ENCODE results near the gene SPEM3. TPM values are rescaled to one million over a fixed set of nuclear protein-coding genes. Genes with fewer than 3 reads are reported as not detected.

Gene SPEM3
- total RNA-seq, 1 donor from 2014 or later = not detected

- peak; percentile 84 for DNase-seq (ENCODE audit: low spot score)
- intact Hi-C loops (cut with DNase I) = no loop called here
Observed at GRCh38 chr17:7403043-7403726, 25.5 kb upstream of the SPEM3 start.

GRCh38 chr17:7403727-7403976, 25.0 kb upstream of the SPEM3 start:
- ATAC-seq (peak; percentile 66), DNase-seq (ENCODE audit: low spot score) (no peak)
- intact Hi-C loops (cut with DNase I) = no loop called here

More at GRCh38 chr17:7403043-7403726, 25.5 kb upstream of the SPEM3 start:
- ATAC-seq = peak; percentile 27

- intact Hi-C loops (cut with DNase I) = no loop called here
- DNase-seq (ENCODE audit: low spot score) (peak; percentile 98), ATAC-seq (peak; percentile 94)
Observed at GRCh38 chr17:7403977-7404736, 24.5 kb upstream of the SPEM3 start, which contains the start of gene TMEM256. Gene TMEM256 (minus strand): TSS chr17:7404097. CDS start chr17:7404084, 13 bp downstream.

GRCh38 chr17:7404737-7405349, 23.8 kb upstream of the SPEM3 start:
- ATAC-seq (peak; percentile 55), DNase-seq (ENCODE audit: low spot score) (peak; percentile 90)
- intact Hi-C loops (cut with DNase I) = no loop called here

GRCh38 chr17:7405350-7406234, 23.1 kb upstream of the SPEM3 start:
- intact Hi-C loops (cut with DNase I) = no loop called here
- no peak for ATAC-seq
- peak; percentile 69 for DNase-seq (ENCODE audit: low spot score)

- intact Hi-C loops (cut with DNase I) = no loop called here
- no peak for DNase-seq (ENCODE audit: low spot score)
- no peak for ATAC-seq
Observed at GRCh38 chr17:7406235-7406825, 22.3 kb upstream of the SPEM3 start.

- intact Hi-C loops (cut with DNase I) = no loop called here
- no peak for DNase-seq (ENCODE audit: low spot score)
- ATAC-seq = no peak
Observed at GRCh38 chr17:7407082-7407481, 21.6 kb upstream of the SPEM3 start.

- ATAC-seq = no peak
- intact Hi-C loops (cut with DNase I) = no loop called here
- DNase-seq (ENCODE audit: low spot score) = no peak
Observed at GRCh38 chr17:7407485-7408251, 21.0 kb upstream of the SPEM3 start, which contains the start of gene NLGN2. Gene NLGN2 (plus strand): TSS chr17:7407845. CDS start chr17:7408256, 411 bp downstream.

GRCh38 chr17:7408252-7408727, 20.4 kb upstream of the SPEM3 start:
- intact Hi-C loops (cut with DNase I) = no loop called here
- DNase-seq (ENCODE audit: low spot score) (no peak), ATAC-seq (no peak)

- intact Hi-C loops (cut with DNase I) = no loop called here
- no peak for DNase-seq (ENCODE audit: low spot score)
- no peak for ATAC-seq
Observed at GRCh38 chr17:7408863-7409262, 19.8 kb upstream of the SPEM3 start.

GRCh38 chr17:7409716-7410115, 18.9 kb upstream of the SPEM3 start:
- DNase-seq (ENCODE audit: low spot score) (no peak), ATAC-seq (no peak)
- intact Hi-C loops (cut with DNase I) = no loop called here

- DNase-seq (ENCODE audit: low spot score) (no peak), ATAC-seq (no peak)
- intact Hi-C loops (cut with DNase I) = no loop called here
Observed at GRCh38 chr17:7410634-7411426, 17.8 kb upstream of the SPEM3 start.

GRCh38 chr17:7411427-7411750, 17.3 kb upstream of the SPEM3 start:
- no peak for DNase-seq (ENCODE audit: low spot score)
- intact Hi-C loops (cut with DNase I) = no loop called here
- no peak for ATAC-seq

GRCh38 chr17:7413346-7413985, 15.2 kb upstream of the SPEM3 start:
- ATAC-seq (peak; percentile 39), DNase-seq (ENCODE audit: low spot score) (no peak)
- intact Hi-C loops (cut with DNase I) = no loop called here

- DNase-seq (ENCODE audit: low spot score) (no peak), ATAC-seq (no peak)
- intact Hi-C loops (cut with DNase I) = no loop called here
Observed at GRCh38 chr17:7414837-7415236, 13.8 kb upstream of the SPEM3 start.

- intact Hi-C loops (cut with DNase I) = no loop called here
- DNase-seq (ENCODE audit: low spot score) (no peak), ATAC-seq (no peak)
Observed at GRCh38 chr17:7415784-7416183, 12.9 kb upstream of the SPEM3 start.

- intact Hi-C loops (cut with DNase I) = no loop called here
- ATAC-seq (no peak), DNase-seq (ENCODE audit: low spot score) (no peak)
Observed at GRCh38 chr17:7416323-7416722, 12.3 kb upstream of the SPEM3 start.
